HG03354 (cell line): ENCODE measurements around the gene B4GALNT1.
"Not testable (repeated sequence)": the region's sequence is repeated elsewhere in the genome, so short reads cannot be mapped to it uniquely, and the experiment has no call there.

Source experiments
- ATAC-seq: cut with Tn5 transposase; IDR thresholded peaks from one replicate; pipeline ENCODE4 v1.9.1; 2021; ENCODE audit warnings: mild to moderate bottlenecking; ENCODE audit not compliant: unreplicated experiment, poor library complexity, severe bottlenecking

The B4GALNT1 gene

GRCh38 chr12:57632958-57633840 lies at the start of gene B4GALNT1:
B4GALNT1 (minus strand) TSS chr12:57633201; CDS start chr12:57632132, 1,069 bp downstream.
- ATAC-seq: peak; percentile 86

- ATAC-seq: no peak
Observed at GRCh38 chr12:57679697-57680096, 46.7 kb upstream of the B4GALNT1 start.

GRCh38 chr12:57677947-57678346 lies 44.9 kb upstream of the B4GALNT1 start:
- ATAC-seq: not testable (repeated sequence)

DNA sequence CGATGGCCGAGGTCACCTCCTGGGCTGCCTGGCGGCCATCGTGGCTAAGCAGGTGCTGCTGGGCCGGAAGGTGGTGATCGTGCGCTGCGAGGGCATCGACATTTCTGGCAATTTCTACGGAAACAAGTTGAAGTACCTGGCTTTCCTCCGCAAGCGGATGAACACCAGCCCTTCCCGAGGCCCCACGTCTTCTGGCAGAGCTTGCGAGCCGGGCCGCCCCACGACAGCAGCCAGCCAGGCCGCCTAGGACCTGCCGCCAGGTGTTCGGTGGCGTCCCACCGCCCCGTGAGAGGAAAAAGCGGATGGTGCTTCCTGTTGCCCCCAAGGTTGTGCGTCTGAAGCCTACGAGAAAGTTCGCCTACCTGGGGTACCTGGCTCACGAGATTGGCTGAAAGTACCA lies 41.7 kb upstream of the B4GALNT1 start:
- no peak for ATAC-seq

- no peak for ATAC-seq
Observed at GRCh38 chr12:57672801-57673200, 39.8 kb upstream of the B4GALNT1 start.

- not testable (repeated sequence) for ATAC-seq
Observed at GRCh38 chr12:57671811-57672210, 38.8 kb upstream of the B4GALNT1 start.

DNA sequence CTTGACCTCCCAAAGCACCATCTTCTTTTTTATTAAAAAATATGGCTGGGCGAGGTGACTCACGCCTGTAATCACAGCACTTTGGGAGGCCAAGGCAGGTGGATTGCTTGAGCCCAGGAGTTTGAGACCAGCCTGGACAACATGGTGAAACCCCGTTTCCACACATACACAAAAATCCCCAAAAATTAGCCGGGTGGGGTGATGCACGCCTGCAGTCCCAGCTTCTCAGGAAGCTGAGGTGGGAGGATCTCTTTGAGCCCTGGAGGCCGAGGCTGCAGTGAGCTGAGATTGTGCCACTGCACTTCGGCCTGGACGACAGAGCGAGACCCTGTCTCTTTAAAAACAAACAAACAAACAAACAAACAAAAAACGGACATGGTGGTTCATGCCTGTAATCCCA lies 36.7 kb upstream of the B4GALNT1 start:
- ATAC-seq: not testable (repeated sequence)

DNA sequence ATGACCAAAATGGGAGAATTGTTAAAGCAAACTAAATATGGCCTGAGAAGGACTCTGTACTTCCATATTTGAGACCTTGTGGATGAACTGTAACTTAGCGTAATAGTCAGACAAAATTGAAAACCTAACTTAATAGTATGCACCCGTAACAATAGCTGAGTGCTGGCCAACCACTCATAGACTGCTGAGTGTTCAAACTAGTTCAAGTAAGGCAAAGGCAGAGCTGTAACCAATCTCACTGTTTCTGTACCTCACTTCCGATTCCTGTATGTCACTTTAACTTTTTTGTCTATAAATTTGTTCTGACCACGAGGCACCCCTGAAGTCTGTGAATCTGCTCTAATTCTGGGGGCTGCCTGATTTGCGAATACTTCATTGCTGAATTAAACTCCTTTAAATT lies 33.9 kb upstream of the B4GALNT1 start:
- no peak for ATAC-seq

DNA sequence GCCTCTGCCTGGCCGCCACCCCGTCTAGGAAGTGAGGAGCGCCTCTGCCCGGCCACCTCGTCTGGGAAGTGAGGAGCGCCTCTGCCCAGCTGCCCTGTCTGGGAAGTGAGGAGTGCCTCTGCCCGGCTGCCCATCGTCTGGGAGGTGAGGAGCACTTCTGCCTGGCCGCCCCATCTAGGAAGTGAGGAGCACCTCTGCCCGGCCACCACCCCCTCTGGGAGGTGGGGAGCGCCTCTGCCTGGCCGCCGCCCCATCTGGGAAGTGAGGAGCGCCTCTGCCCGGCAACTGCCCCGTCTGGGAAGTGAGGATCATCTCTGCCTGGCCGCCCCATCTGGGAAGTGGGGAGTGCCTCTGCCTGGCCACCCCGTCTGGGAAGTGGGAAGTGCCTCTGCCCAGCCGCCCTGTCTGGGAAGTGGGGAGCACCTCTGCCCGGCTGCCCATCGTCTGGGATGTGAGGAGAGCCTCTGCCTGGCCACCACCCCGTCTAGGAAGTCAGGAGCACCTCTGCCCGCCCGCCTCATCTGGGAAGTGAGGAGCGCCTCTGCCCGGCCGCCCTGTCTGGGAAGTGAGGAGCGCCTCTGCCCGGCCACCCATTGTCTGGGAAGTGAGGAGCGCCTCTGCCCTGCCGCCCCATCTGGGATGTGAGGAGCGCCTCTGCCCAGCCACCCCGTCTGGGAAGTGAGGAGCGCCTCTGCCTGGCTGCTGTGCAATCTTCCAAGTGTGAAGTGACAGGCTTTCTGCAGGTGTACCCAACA lies 32.2 kb upstream of the B4GALNT1 start:
- ATAC-seq: not testable (repeated sequence)

- ATAC-seq: no peak
Observed at GRCh38 chr12:57661376-57661775, 28.4 kb upstream of the B4GALNT1 start.

DNA sequence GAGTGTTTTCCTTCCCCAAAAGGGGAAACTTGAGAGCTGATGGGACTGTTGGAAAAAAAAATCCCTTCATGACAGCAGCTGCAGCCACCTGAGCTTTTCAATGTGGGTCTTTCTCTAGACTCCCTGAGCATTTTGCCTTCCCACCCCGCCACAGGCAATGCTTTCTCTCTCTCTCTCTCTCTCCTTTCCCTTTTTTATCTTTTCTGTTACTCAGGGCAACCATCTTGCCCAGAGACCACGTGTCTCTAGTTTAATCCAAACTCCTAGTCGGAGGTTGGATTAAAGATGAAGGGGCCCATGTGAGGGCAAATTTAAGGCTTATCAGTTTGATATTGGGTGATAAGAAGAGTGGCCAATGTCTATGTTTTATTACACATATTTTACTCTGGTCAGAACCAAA lies 25.9 kb upstream of the B4GALNT1 start:
- no peak for ATAC-seq

GRCh38 chr12:57657744-57658143 lies 24.7 kb upstream of the B4GALNT1 start:
- no peak for ATAC-seq

- not testable (repeated sequence) for ATAC-seq
Observed at GRCh38 chr12:57656408-57656807, 23.4 kb upstream of the B4GALNT1 start.

DNA sequence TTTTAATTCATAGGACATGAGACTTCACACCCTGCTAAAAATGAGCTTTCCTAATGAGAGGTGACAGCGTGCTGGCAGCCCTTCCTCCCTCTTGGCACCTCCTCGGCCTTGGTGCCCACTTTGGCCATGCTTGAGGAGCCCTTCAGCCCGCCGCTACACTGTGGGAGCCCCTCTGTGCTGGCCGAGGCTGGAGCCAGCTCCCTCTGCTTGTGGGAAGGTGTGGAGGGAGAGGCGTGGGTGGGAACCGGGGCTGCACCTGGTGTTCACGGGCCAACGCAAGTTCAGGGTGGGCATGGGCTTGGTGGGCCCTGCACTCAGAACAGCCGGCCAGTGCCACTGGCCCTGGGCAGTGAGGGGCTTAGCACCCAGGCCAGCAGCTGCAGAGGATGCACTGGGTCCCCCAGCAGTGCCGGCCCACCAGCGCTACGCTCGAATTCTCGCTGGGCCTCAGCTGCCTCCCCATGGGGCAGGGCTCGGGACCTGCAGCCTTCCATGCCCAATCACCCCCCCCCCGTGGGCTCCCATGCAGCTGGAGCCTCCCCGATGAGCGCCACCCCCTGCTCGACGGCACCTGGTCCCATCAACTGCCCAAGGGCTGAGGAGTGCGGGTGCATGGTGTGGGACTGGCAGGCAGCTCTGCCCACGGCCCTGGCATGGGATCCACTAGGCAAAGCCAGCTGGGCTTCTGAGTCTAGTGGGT lies 22.7 kb upstream of the B4GALNT1 start:
- no peak for ATAC-seq

DNA sequence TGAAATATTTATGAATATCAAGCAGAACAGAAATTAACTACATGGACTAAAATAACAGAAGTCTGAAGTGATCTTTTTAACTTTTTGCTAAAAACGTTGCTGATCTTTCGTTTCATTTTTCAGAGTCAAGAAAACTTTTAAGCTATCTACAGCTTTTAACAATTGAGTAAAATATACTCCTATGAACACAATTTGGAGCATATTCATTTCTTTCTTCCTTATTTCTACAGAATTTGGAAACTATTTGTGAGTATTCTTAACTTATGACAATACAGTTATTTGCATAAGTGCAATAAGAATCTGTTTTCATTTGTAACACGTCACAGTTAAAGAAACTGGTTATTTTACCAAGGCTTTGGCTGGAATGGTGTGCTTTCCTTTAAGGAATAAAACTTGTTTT lies 21.0 kb upstream of the B4GALNT1 start:
- no peak for ATAC-seq

DNA sequence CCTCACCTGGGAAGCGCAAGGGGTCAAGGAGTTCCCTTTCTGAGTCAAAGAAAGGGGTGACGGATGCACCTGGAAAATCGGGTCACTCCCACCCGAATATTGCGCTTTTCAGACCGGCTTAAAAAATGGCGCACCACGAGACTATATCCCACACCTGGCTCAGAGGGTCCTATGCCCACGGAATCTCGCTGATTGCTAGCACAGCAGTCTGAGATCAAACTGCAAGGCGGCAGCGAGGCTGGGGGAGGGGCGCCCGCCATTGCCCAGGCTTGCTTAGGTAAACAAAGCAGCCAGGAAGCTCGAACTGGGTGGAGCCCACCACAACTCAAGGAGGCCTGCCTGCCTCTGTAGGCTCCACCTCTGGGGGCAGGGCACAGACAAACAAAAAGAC lies 13.7 kb upstream of the B4GALNT1 start:
- ATAC-seq: not testable (repeated sequence)

DNA sequence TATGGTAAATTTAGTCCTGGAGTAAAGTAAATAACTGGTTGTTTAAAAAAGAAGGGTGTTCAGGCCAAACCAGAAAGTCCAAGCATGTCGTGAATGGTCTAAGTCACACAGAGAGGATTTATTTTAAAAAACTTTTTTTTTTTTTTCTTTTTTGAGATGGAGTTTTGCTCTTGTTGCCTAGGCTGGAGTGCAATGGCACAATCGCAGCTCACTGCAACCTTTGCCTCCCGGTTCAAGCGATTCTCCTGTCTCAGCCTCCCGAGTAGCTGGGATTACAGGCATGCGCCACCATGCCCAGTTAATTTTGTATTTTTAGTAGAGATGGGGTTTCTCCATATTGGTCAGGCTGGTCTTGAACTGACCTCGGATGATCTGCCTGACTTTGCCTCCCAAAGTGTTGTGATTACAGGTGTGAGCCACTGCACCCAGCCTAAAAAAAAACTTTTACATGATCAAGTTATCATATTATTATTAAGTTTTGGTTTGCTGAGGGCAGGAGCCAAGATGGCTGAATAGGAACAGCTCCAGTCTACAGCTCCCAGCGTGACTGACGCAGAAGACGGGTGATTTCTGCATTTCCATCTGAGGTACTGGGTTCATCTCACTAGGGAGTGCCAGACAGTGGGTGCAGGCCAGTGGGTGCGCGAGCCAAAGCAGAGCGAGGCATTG lies 13.1 kb upstream of the B4GALNT1 start:
- not testable (repeated sequence) for ATAC-seq

DNA sequence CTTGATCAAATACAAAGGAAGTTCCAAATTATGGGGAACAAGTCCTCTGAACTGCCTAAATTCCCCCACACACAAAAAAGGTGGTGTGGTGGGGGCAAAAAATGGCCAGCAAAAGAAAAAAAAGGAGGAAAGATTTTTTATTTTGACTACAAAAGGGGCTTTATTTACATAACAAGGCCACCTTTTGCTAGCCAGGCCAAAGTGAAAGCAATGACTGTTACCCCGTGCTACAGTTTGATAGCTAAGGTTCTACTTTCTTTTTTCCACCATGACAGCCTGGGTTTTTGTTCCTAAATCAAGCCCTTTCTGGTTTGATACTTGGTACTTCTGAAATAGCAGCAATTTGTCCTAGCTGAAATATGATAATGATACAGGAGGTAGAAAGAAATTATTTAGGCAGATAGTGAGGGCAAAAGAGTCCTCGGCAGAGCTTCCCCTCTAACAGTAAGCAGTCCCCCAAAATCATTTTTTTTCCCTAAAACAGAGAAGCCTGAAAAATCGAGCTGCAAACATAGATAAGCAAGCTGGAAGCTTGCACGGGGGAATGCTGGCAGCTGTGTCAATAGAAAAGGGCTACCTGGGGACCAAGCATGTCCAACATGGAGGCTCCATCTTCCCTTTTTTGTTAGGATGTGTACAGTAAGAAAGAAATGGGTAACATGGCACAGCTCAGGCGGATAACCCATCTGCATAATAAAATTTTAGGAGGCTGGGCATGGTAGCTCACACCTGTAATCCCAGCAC lies 8.9 kb upstream of the B4GALNT1 start:
- no peak for ATAC-seq
